Measurements from ENCODE around the gene AKNA.

DNA sequence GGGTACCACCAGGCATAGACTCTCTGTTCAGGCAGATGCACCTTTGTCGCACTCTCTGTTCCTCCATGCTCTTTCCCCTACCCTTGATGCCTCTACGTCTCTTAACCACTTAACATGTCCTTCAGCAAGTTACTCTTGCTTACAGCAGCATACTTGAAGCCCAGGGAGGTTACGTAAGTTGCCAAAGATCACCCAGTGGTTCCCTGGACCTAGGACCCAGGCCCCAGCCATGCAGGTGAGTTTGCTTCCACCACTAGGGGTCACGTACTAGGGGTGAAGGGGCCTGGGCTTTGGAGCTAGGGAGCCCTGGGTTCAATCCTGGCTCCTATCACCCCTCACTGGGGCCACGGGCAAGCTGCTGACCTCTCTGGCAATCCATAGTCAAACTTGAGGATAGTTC lies 8.9 kb downstream of the AKNA start:
- TF ChIP-seq, protein P1, sequence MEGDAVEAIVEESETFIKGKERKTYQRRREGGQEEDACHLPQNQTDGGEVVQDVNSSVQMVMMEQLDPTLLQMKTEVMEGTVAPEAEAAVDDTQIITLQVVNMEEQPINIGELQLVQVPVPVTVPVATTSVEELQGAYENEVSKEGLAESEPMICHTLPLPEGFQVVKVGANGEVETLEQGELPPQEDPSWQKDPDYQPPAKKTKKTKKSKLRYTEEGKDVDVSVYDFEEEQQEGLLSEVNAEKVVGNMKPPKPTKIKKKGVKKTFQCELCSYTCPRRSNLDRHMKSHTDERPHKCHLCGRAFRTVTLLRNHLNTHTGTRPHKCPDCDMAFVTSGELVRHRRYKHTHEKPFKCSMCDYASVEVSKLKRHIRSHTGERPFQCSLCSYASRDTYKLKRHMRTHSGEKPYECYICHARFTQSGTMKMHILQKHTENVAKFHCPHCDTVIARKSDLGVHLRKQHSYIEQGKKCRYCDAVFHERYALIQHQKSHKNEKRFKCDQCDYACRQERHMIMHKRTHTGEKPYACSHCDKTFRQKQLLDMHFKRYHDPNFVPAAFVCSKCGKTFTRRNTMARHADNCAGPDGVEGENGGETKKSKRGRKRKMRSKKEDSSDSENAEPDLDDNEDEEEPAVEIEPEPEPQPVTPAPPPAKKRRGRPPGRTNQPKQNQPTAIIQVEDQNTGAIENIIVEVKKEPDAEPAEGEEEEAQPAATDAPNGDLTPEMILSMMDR (IDR thresholded peaks at IDR 0.05) = no peak
- no peak for TF ChIP-seq POLR2A (IDR thresholded peaks at IDR 0.05)
